H1 (cell line): ENCODE measurements around the gene JMJD1C.
"Not testable (repeated sequence)": the region's sequence is repeated elsewhere in the genome, so short reads cannot be mapped to it uniquely, and the experiment has no call there.

Experiments used
- CHD2 ChIP-seq: IDR thresholded peaks from 2 replicates; pipeline ENCODE4 v1.6.1; 2012; ENCODE audit warnings: low read length, improper control_type of control experiment
- CTCF ChIP-seq, 3 experiments: IDR thresholded peaks; 1 replicate in 2 of 3; 2 replicates in 1 of 3; pipeline versions ENCODE4 v1.5.1 to v1.6.1; 2011; ENCODE audit warnings: low read length in 3 of 3, mild to moderate bottlenecking in 3 of 3, inconsistent platforms in 2 of 3, low read depth in 1 of 3, moderate library complexity in 1 of 3; ENCODE audit not compliant: insufficient read depth in 1 of 3; ENCODE audit errors: control extremely low read depth in 1 of 3
- EZH2 ChIP-seq: fragments of 200-600 bp; sonication (generic); IDR thresholded peaks from 2 replicates; pipeline ENCODE4 v1.7.1; 2012; ENCODE audit warnings: low read depth, mild to moderate bottlenecking, moderate library complexity, low read length, inconsistent platforms; ENCODE audit not compliant: severe bottlenecking
- POLR2A ChIP-seq, 2 experiments: IDR thresholded peaks; 1 replicate in 1 of 2; 2 replicates in 1 of 2; pipeline ENCODE4 v1.6.1; 2011; ENCODE audit warnings: low read depth in 2 of 2, low read length in 2 of 2, mild to moderate bottlenecking in 2 of 2; ENCODE audit errors: control extremely low read depth in 1 of 2
- TAF7 ChIP-seq: optimal IDR thresholded peaks from 2 replicates; pipeline ENCODE3; 2011; ENCODE audit warnings: low read depth, mild to moderate bottlenecking, inconsistent platforms, low read length, moderate library complexity, borderline replicate concordance

GRCh38 chr10:63153868-63154545 lies 311.8 kb downstream of the JMJD1C start:
- TF ChIP-seq CTCF (IDR thresholded peaks at IDR 0.05; ENCODE audit: control extremely low read depth in 1 of 3, insufficient read depth in 1 of 3, low read depth in 1 of 3, low read length in 3 of 3); POLR2A (IDR thresholded peaks at IDR 0.05; ENCODE audit: control extremely low read depth in 1 of 2, low read depth in 2 of 2, low read length in 2 of 2); CHD2; TAF7; EZH2: not testable (repeated sequence)
